Duodenal mucosa (tissue), 2 donors: ENCODE results near the gene ZDHHC6.
"Not testable (repeated sequence)": the region's sequence is repeated elsewhere in the genome, so short reads cannot be mapped to it uniquely, and the experiment has no call there.

Experiments
- H3K27ac ChIP-seq: one replicate; pipeline ENCODE4 v1.7.0; 2013; ENCODE audit warnings: low read depth, low read length
- H3K27me3 ChIP-seq, 2 donors: one replicate each; pipeline ENCODE4 v1.7.0; 2013; ENCODE audit warnings: low read length in 2 of 2, control low read depth in 1 of 2; ENCODE audit not compliant: insufficient read depth in 2 of 2, control insufficient read depth in 1 of 2
- H3K36me3 ChIP-seq, 2 donors: one replicate each; pipeline ENCODE4 v1.7.0; 2013; ENCODE audit warnings: low read length in 2 of 2, control low read depth in 1 of 2; ENCODE audit not compliant: insufficient read depth in 2 of 2, control insufficient read depth in 1 of 2
- H3K4me1 ChIP-seq, 2 donors: one replicate each; pipeline ENCODE4 v1.7.0; 2013; ENCODE audit warnings: low read length in 2 of 2, control low read depth in 1 of 2; ENCODE audit not compliant: insufficient read depth in 2 of 2, control insufficient read depth in 1 of 2
- H3K4me3 ChIP-seq, 2 donors: one replicate each; pipeline ENCODE4 v1.7.0; 2013; ENCODE audit warnings: low read length in 2 of 2, low read depth in 1 of 2
- H3K9ac ChIP-seq, 2 donors: one replicate each; pipeline ENCODE4 v1.7.0; 2013; ENCODE audit warnings: low read length in 2 of 2, low read depth in 1 of 2
- H3K9me3 ChIP-seq, 2 donors: one replicate each; pipeline ENCODE4 v1.7.0; 2013; ENCODE audit warnings: low read length in 2 of 2, control low read depth in 1 of 2; ENCODE audit not compliant: control insufficient read depth in 1 of 2

The ZDHHC6 gene

GRCh38 chr10:112421731-112422130, 25.0 kb downstream of the ZDHHC6 start:
- Histone ChIP-seq H3K9me3 (no peaks in the 10 kb centered on the region), H3K36me3 (peaks cover 46 to 87% of the 10 kb centered on the region in 2 donors), H3K9ac (no peak overlapping the region), H3K27ac (no peak overlapping the region), H3K4me3 (no peak overlapping the region), H3K4me1 (peaks cover 7 to 9% of the 10 kb centered on the region in 2 donors), H3K27me3 (no peaks in the 10 kb centered on the region)

- H3K9me3 ChIP-seq: no peaks in the 10 kb centered on the region
- H3K4me1 ChIP-seq: peaks cover 13 to 18% of the 10 kb centered on the region in 2 donors
- no peak overlapping the region for H3K4me3 ChIP-seq
- peaks cover 51 to 90% of the 10 kb centered on the region in 2 donors for H3K36me3 ChIP-seq
- no peak overlapping the region for H3K27ac ChIP-seq
- no peaks in the 10 kb centered on the region for H3K27me3 ChIP-seq
- no peak overlapping the region for H3K9ac ChIP-seq
Observed at GRCh38 chr10:112412696-112413095, 34.0 kb downstream of the ZDHHC6 start.

- no peaks in the 10 kb centered on the region for H3K9me3 ChIP-seq
- H3K9ac ChIP-seq: no peak overlapping the region
- H3K36me3 ChIP-seq: peaks cover 45 to 89% of the 10 kb centered on the region in 2 donors
- H3K27me3 ChIP-seq: no peaks in the 10 kb centered on the region
- H3K4me3 ChIP-seq: no peak overlapping the region
- peaks cover 21 to 22% of the 10 kb centered on the region in 2 donors for H3K4me1 ChIP-seq
- H3K27ac ChIP-seq: no peak overlapping the region
Observed at GRCh38 chr10:112409755-112410154, 37.0 kb downstream of the ZDHHC6 start.

GRCh38 chr10:112409299-112409698, 37.4 kb downstream of the ZDHHC6 start:
- no peaks in the 10 kb centered on the region for H3K9me3 ChIP-seq
- peaks cover 42 to 84% of the 10 kb centered on the region in 2 donors for H3K36me3 ChIP-seq
- H3K4me1 ChIP-seq: peaks cover 22 to 25% of the 10 kb centered on the region in 2 donors
- H3K27ac ChIP-seq: no peak overlapping the region
- no peak overlapping the region for H3K4me3 ChIP-seq
- no peaks in the 10 kb centered on the region for H3K27me3 ChIP-seq
- H3K9ac ChIP-seq: no peak overlapping the region

- Histone ChIP-seq H3K36me3 (peaks cover 44 to 83% of the 10 kb centered on the region in 2 donors), H3K27ac (no peak overlapping the region), H3K27me3 (no peaks in the 10 kb centered on the region), H3K4me3 (no peak overlapping the region), H3K4me1 (peaks cover 34 to 39% of the 10 kb centered on the region in 2 donors), H3K9me3 (no peaks in the 10 kb centered on the region), H3K9ac (no peak overlapping the region)
Observed at GRCh38 chr10:112407696-112408095, 39.0 kb downstream of the ZDHHC6 start.

- not testable (repeated sequence) for H3K27ac ChIP-seq, H3K9me3 ChIP-seq, H3K27me3 ChIP-seq, H3K9ac ChIP-seq, H3K4me3 ChIP-seq
- Histone ChIP-seq H3K36me3 (peaks cover 44 to 83% of the 10 kb centered on the region in 2 donors), H3K4me1 (peaks cover 42 to 46% of the 10 kb centered on the region in 2 donors)
Observed at GRCh38 chr10:112406806-112407205, 39.9 kb downstream of the ZDHHC6 start.

GRCh38 chr10:112404617-112405016, 42.1 kb downstream of the ZDHHC6 start:
- Histone ChIP-seq H3K4me1 (peaks cover 42 to 58% of the 10 kb centered on the region in 2 donors), H3K27me3 (no peaks in the 10 kb centered on the region), H3K9ac (no peak overlapping the region), H3K36me3 (peaks cover 34 to 72% of the 10 kb centered on the region in 2 donors), H3K27ac (no peak overlapping the region), H3K4me3 (no peak overlapping the region), H3K9me3 (no peaks in the 10 kb centered on the region)

GRCh38 chr10:112402917-112403316, 43.8 kb downstream of the ZDHHC6 start:
- no peak overlapping the region for H3K9ac ChIP-seq
- peaks cover 35 to 42% of the 10 kb centered on the region in 2 donors for H3K4me1 ChIP-seq
- no peaks in the 10 kb centered on the region for H3K9me3 ChIP-seq
- H3K27me3 ChIP-seq: no peaks in the 10 kb centered on the region
- H3K4me3 ChIP-seq: no peak overlapping the region
- H3K36me3 ChIP-seq: peaks cover 39 to 68% of the 10 kb centered on the region in 2 donors
- H3K27ac ChIP-seq: no peak overlapping the region

GRCh38 chr10:112397592-112397991, 49.1 kb downstream of the ZDHHC6 start:
- H3K36me3 ChIP-seq: peaks cover 41 to 61% of the 10 kb centered on the region in 2 donors
- no peak overlapping the region for H3K9ac ChIP-seq
- no peak overlapping the region for H3K4me3 ChIP-seq
- no peak overlapping the region for H3K27ac ChIP-seq
- H3K4me1 ChIP-seq: peaks cover 47 to 51% of the 10 kb centered on the region in 2 donors
- H3K27me3 ChIP-seq: no peaks in the 10 kb centered on the region
- no peaks in the 10 kb centered on the region for H3K9me3 ChIP-seq

GRCh38 chr10:112395809-112396530, 50.7 kb downstream of the ZDHHC6 start:
- no peak overlapping the region for H3K4me3 ChIP-seq
- H3K9me3 ChIP-seq: no peaks in the 10 kb centered on the region
- H3K9ac ChIP-seq: no peak overlapping the region
- peaks cover 36 to 52% of the 10 kb centered on the region in 2 donors for H3K36me3 ChIP-seq
- no peaks in the 10 kb centered on the region for H3K27me3 ChIP-seq
- H3K27ac ChIP-seq: no peak overlapping the region
- H3K4me1 ChIP-seq: peaks cover 45 to 53% of the 10 kb centered on the region in 2 donors
